H1 (cell line): ENCODE data around the gene MRPL28. TPM values are rescaled to one million over a fixed set of nuclear protein-coding genes. Genes with fewer than 3 reads are reported as not detected.

ENCODE experiments used
- CTCF ChIA-PET: fragments of 300-600 bp; sonication (Branson Sonifier 250); formaldehyde crosslinking; loops from one replicate; lab custom pipeline; 2021; ENCODE audit not compliant: partially characterized antibody; lab: Charles Lee
- POLR2A ChIA-PET: fragments of 300-600 bp; sonication (Branson Sonifier 250); formaldehyde crosslinking; loops from one replicate; lab custom pipeline; 2021; ENCODE audit warnings: inconsistent platforms; ENCODE audit not compliant: partially characterized antibody; lab: Charles Lee
- DNase-seq, 2 experiments: peaks; one replicate each; pipeline versions ENCODE4 v3.0.0 to v3.0.0-alpha.2; 2010 to 2022; ENCODE audit warnings: low spot score in 2 of 2, low read depth in 1 of 2, mixed read lengths in 1 of 2
- FAIRE-seq: peaks from 2 replicates; lab custom pipeline; 2011; peaks lifted over from hg19 to GRCh38; lab: Jason Lieb, UNC
- H2AFZ ChIP-seq: 2 replicates; pipeline ENCODE4 v1.8.1; 2012; ENCODE audit warnings: low read length, inconsistent platforms
- H2AK5ac ChIP-seq: 2 replicates; pipeline ENCODE4 v1.6.1; 2013; ENCODE audit warnings: low read depth, low read length
- H2BK120ac ChIP-seq: replicated peaks from 2 replicates; pipeline ENCODE3; 2013; ENCODE audit warnings: low read depth, low read length, inconsistent platforms
- H2BK12ac ChIP-seq: 2 replicates; pipeline ENCODE4 v1.6.1; 2013; ENCODE audit warnings: low read depth, low read length
- H2BK15ac ChIP-seq: 2 replicates; pipeline ENCODE4 v1.6.1; 2013; ENCODE audit warnings: low read length
- H2BK20ac ChIP-seq: 2 replicates; pipeline ENCODE4 v1.6.1; 2013; ENCODE audit warnings: low read length
- H2BK5ac ChIP-seq: 2 replicates; pipeline ENCODE4 v1.6.1; 2013; ENCODE audit warnings: low read depth, low read length
- H3K14ac ChIP-seq: 2 replicates; pipeline ENCODE4 v1.6.1; 2013; ENCODE audit warnings: inconsistent platforms; ENCODE audit not compliant: insufficient read length
- H3K18ac ChIP-seq: 2 replicates; pipeline ENCODE4 v1.6.1; 2013; ENCODE audit warnings: low read length; ENCODE audit errors: extremely low read depth
- H3K23ac ChIP-seq: 2 replicates; pipeline ENCODE4 v1.6.1; 2013; ENCODE audit warnings: inconsistent platforms; ENCODE audit not compliant: insufficient read length
- H3K23me2 ChIP-seq: 2 replicates; pipeline ENCODE4 v1.6.1; 2013; ENCODE audit warnings: low read depth, low read length
- H3K27ac ChIP-seq: 2 replicates; pipeline ENCODE4 v1.6.1; 2011; ENCODE audit warnings: low read depth, low read length, inconsistent platforms
- H3K27me3 ChIP-seq, 4 experiments: replicated peaks in 1 of 4; 1 replicate in 1 of 4; 2 replicates in 3 of 4; pipeline versions ENCODE4 v1.6.1 to v1.8.1; 2011 to 2013; ENCODE audit warnings: low read length in 3 of 4, mild to moderate bottlenecking in 3 of 4, inconsistent platforms in 2 of 4, mixed read lengths in 2 of 4, moderate library complexity in 1 of 4; ENCODE audit not compliant: control insufficient read depth in 3 of 4, insufficient read depth in 3 of 4; ENCODE audit errors: extremely low read depth in 1 of 4
- H3K36me3 ChIP-seq, 4 experiments: 2 replicates each; pipeline versions ENCODE4 v1.6.1 to v1.8.1; 2011 to 2013; ENCODE audit warnings: mild to moderate bottlenecking in 4 of 4, low read length in 3 of 4, moderate library complexity in 2 of 4, control low read depth in 1 of 4, inconsistent platforms in 1 of 4; ENCODE audit not compliant: insufficient read depth in 4 of 4, control insufficient read depth in 2 of 4
- H3K4ac ChIP-seq: replicated peaks from 2 replicates; pipeline ENCODE3; 2013; ENCODE audit warnings: low read length, low read depth, mixed read lengths, inconsistent platforms; ENCODE audit not compliant: insufficient read length
- H3K4me1 ChIP-seq, 4 experiments: replicated peaks in 1 of 4; 1 replicate in 1 of 4; 2 replicates in 3 of 4; pipeline versions ENCODE4 v1.6.1 to v1.8.1; 2011 to 2013; ENCODE audit warnings: low read length in 3 of 4, inconsistent platforms in 2 of 4, mixed read lengths in 1 of 4; ENCODE audit not compliant: insufficient read depth in 4 of 4, control insufficient read depth in 3 of 4
- H3K4me2 ChIP-seq, 2 experiments: 2 replicates each; pipeline versions ENCODE4 v1.6.1 to v1.8.1; 2011 to 2013; ENCODE audit warnings: low read depth in 2 of 2, low read length in 2 of 2, control low read depth in 1 of 2, inconsistent platforms in 1 of 2, mild to moderate bottlenecking in 1 of 2; ENCODE audit not compliant: insufficient read depth in 1 of 2
- H3K4me3 ChIP-seq, 4 experiments: fragments of 200-600, 300-600 bp in 1 of 4; sonication (generic), shearing (Covaris generic), sonication (Bioruptor Twin) in 1 of 4; 2 replicates each; pipeline versions ENCODE4 v1.5.1 to v1.8.1; 2011 to 2016; ENCODE audit warnings: low read length in 4 of 4, low read depth in 3 of 4, control low read depth in 2 of 4, inconsistent platforms in 2 of 4, mild to moderate bottlenecking in 2 of 4, mixed read lengths in 1 of 4, moderate library complexity in 1 of 4; ENCODE audit not compliant: insufficient read depth in 2 of 4; ENCODE audit errors: extremely low read depth in 1 of 4
- H3K56ac ChIP-seq: replicated peaks from 2 replicates; pipeline ENCODE3; 2013; ENCODE audit warnings: low read depth, mild to moderate bottlenecking, mixed read lengths, low read length, inconsistent platforms; ENCODE audit not compliant: insufficient read length
- H3K79me1 ChIP-seq: 2 replicates; pipeline ENCODE4 v1.6.1; 2013; ENCODE audit warnings: low read depth, low read length, control low read depth
- H3K79me2 ChIP-seq, 2 experiments: 2 replicates each; pipeline versions ENCODE4 v1.6.1 to v1.8.1; 2012 to 2013; ENCODE audit warnings: low read length in 2 of 2, mild to moderate bottlenecking in 2 of 2, inconsistent platforms in 1 of 2; ENCODE audit not compliant: insufficient read depth in 2 of 2, control insufficient read depth in 1 of 2
- H3K9ac ChIP-seq, 4 experiments: replicated peaks in 1 of 4; 1 replicate in 1 of 4; 2 replicates in 3 of 4; pipeline versions ENCODE4 v1.6.1 to v1.8.1; 2011 to 2013; ENCODE audit warnings: low read depth in 3 of 4, low read length in 3 of 4, control low read depth in 2 of 4, mild to moderate bottlenecking in 2 of 4, moderate library complexity in 2 of 4, inconsistent platforms in 1 of 4; ENCODE audit errors: extremely low read depth in 1 of 4
- H3K9me3 ChIP-seq, 2 experiments: 2 replicates each; pipeline versions ENCODE4 v1.6.1 to v1.8.1; 2012 to 2013; ENCODE audit warnings: mild to moderate bottlenecking in 2 of 2, moderate library complexity in 2 of 2, control low read depth in 1 of 2, inconsistent platforms in 1 of 2, low read depth in 1 of 2, low read length in 1 of 2, mixed read lengths in 1 of 2; ENCODE audit not compliant: insufficient read depth in 2 of 2
- H4K20me1 ChIP-seq, 2 experiments: replicated peaks in 1 of 2; 2 replicates each; pipeline versions ENCODE3 to v1.8.1; 2011 to 2013; ENCODE audit warnings: inconsistent platforms in 2 of 2, low read length in 2 of 2, mild to moderate bottlenecking in 1 of 2; ENCODE audit not compliant: insufficient read depth in 2 of 2, control insufficient read depth in 1 of 2
- H4K5ac ChIP-seq: 2 replicates; pipeline ENCODE4 v1.6.1; 2013; ENCODE audit warnings: low read length, low read depth, mixed read lengths, inconsistent platforms; ENCODE audit not compliant: insufficient read length
- H4K8ac ChIP-seq: 2 replicates; pipeline ENCODE4 v1.8.0; 2013; ENCODE audit warnings: mild to moderate bottlenecking, moderate library complexity, low read length, inconsistent platforms; ENCODE audit not compliant: insufficient read depth; ENCODE audit errors: extremely low read depth
- H4K91ac ChIP-seq: replicated peaks from 2 replicates; pipeline ENCODE3; 2013; ENCODE audit warnings: low read length, mixed read lengths, inconsistent platforms; ENCODE audit not compliant: insufficient read length
- ATF2 ChIP-seq: IDR thresholded peaks from 2 replicates; pipeline ENCODE4 v1.6.1; 2012; ENCODE audit warnings: low read length, inconsistent platforms
- MAFK ChIP-seq: IDR thresholded peaks from 2 replicates; pipeline ENCODE4 v1.6.1; 2012; ENCODE audit warnings: low read depth, mild to moderate bottlenecking, improper control_type of control experiment, low read length
- MAX ChIP-seq: IDR thresholded peaks from 2 replicates; pipeline ENCODE4 v1.6.1; 2012; ENCODE audit warnings: inconsistent platforms
- RNF2 ChIP-seq: fragments of 200-900, 300-1000 bp; sonication (generic); IDR thresholded peaks from 2 replicates; pipeline ENCODE4 v1.7.1; 2016; ENCODE audit warnings: borderline replicate concordance, low read depth, mild to moderate bottlenecking, antibody characterized with exemption, low read length; ENCODE audit not compliant: poor library complexity, severe bottlenecking; ENCODE audit errors: missing control alignments
- SP2 ChIP-seq: IDR thresholded peaks from 2 replicates; pipeline ENCODE4 v1.6.1; 2012; ENCODE audit warnings: mild to moderate bottlenecking, low read length, inconsistent platforms
- TBP ChIP-seq: IDR thresholded peaks from 2 replicates; pipeline ENCODE4 v1.6.1; 2011; ENCODE audit warnings: low read depth, low read length, improper control_type of control experiment
- WGBS, 2 experiments: shearing (Covaris generic) in 1 of 2; methylation state at CpG; one replicate each; pipeline versions ENCODE4 v1.1.6 to v1.1.7; 2013 to 2015; ENCODE audit warnings: low lambda C conversion rate in 2 of 2, mixed read lengths in 2 of 2, inconsistent platforms in 1 of 2, low coverage in 1 of 2, missing lambda C conversion rate in 1 of 2; ENCODE audit not compliant: insufficient replicate concordance in 2 of 2, insufficient coverage in 1 of 2, insufficient read length in 1 of 2; ENCODE audit errors: extremely low coverage in 1 of 2, missing lambda C conversion rate in 1 of 2; 5-methylcytosine and 5-hydroxymethylcytosine counted together
- polyA plus RNA-seq, 7 experiments: library from polyadenylated mRNA; depleted of rRNA in 3 of 7; stranded (reverse) in 5 of 7; unstranded in 2 of 7; fragments of >200 nt in 5 of 7; fragments of 200-250 nt in 2 of 7; gene quantifications; 1 replicate in 5 of 7; 2 replicates in 1 of 7; 4 replicates in 1 of 7; pipeline versions ENCODE4 v1.2.1 to v1.2.3, GENCODE V29; 2011 to 2013; ENCODE audit warnings: missing spikeins in 2 of 7, mixed read lengths in 2 of 7
- total RNA-seq: library from RNA; stranded (reverse); fragmentation: NEBNext Ultra II Directional; extraction: Animal tissue kit (Norgen Biotek cat#: 25700); gene quantifications from 2 replicates; pipeline ENCODE4 v1.2.1, GENCODE V29; 2021
- TF ChIP-seq, protein P1 (sequence below): IDR thresholded peaks from 2 replicates; pipeline ENCODE4 v1.6.1; 2012; ENCODE audit warnings: inconsistent platforms
- TF ChIP-seq, protein P2 (sequence below): IDR thresholded peaks from 2 replicates; pipeline ENCODE4 v1.6.1; 2011; ENCODE audit warnings: low read depth, mild to moderate bottlenecking, low read length; ENCODE audit not compliant: insufficient read depth

Gene MRPL28
- total and polyA plus RNA-seq, 2 of the 8 experiments (the other 6 are each of a cell fraction or from before 2014, with no cell fraction given) = 88.9 to 188 TPM

GRCh38 chr16:399340-400019, 29.1 kb upstream of the MRPL28 start:
- H3K4me3 ChIP-seq = no peak overlapping the region
- H3K79me1 ChIP-seq = no peaks in the 10 kb centered on the region; the same call in 1 of the 2 replicates
- peak overlapping the region; percentile 40 for H4K91ac ChIP-seq
- H3K4me1 ChIP-seq = peaks cover 0 to 26% (median 13%) of the 10 kb centered on the region in 4 experiments; a peak in 6 of 7 replicates
- ChIA-PET CTCF (interaction anchor here (0.9 to 1.7 kb wide), 5 partner anchors 8 to 249 kb away, joined by 3 to 9 read pairs (median 3); no protein-coding TSS in a partner anchor), POLR2A (interaction anchor here (0.5 to 6.7 kb wide), 11 partner anchors 8 to 250 kb away, joined by 3 to 67 read pairs (median 4); partner anchors contain the start of genes CAPN15 and WDR90)
- H3K23ac ChIP-seq = no peak overlapping the region
- peaks cover 2 to 21% of the 10 kb centered on the region in 2 experiments for H4K20me1 ChIP-seq
- no peak overlapping the region; the same call in 1 of the 2 replicates for H2BK12ac ChIP-seq
- no peaks in the 10 kb centered on the region for H3K9me3 ChIP-seq
- FAIRE-seq (no peak), DNase-seq (no peak)
- WGBS, 2 experiments = 92% methylated on average over 22 of the region's 22 CpGs; no CpG with 5 or more reads in 1 of the 2 experiments
- H3K18ac ChIP-seq = no peak overlapping the region
- no peak overlapping the region for H3K9ac ChIP-seq
- no peak overlapping the region for H3K14ac ChIP-seq
- no peak overlapping the region for H3K4ac ChIP-seq
- no peak overlapping the region for H2BK15ac ChIP-seq
- peak overlapping the region; percentile 63 for H2BK5ac ChIP-seq
- H3K27me3 ChIP-seq = no peaks in the 10 kb centered on the region
- peaks cover 7 to 18% (median 14%) of the 10 kb centered on the region in 4 experiments; a peak in 6 of 8 replicates for H3K36me3 ChIP-seq
- no peak overlapping the region for H2BK20ac ChIP-seq
- H2AFZ ChIP-seq = no peak overlapping the region
- H3K27ac ChIP-seq = no peak overlapping the region
- no peaks in the 10 kb centered on the region; a peak in 1 of 4 replicates for H3K79me2 ChIP-seq
- no peak overlapping the region for H2BK120ac ChIP-seq
- no peak overlapping the region; a peak in 1 of 4 replicates for H3K4me2 ChIP-seq
- no peak overlapping the region; the same call in 1 of the 2 replicates for H4K8ac ChIP-seq
- peaks cover 5% of the 10 kb centered on the region for H3K23me2 ChIP-seq
- no peak overlapping the region for H4K5ac ChIP-seq
- no peak overlapping the region for H3K56ac ChIP-seq
- no peak overlapping the region for H2AK5ac ChIP-seq
- no peak for TF ChIP-seq MAX
- TF ChIP-seq, protein P1, sequence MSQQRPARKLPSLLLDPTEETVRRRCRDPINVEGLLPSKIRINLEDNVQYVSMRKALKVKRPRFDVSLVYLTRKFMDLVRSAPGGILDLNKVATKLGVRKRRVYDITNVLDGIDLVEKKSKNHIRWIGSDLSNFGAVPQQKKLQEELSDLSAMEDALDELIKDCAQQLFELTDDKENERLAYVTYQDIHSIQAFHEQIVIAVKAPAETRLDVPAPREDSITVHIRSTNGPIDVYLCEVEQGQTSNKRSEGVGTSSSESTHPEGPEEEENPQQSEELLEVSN = no peak
- TF ChIP-seq SP2 = no peak
- TF ChIP-seq MAFK = no peak
- TF ChIP-seq RNF2 = no peak
- no peak for TF ChIP-seq ATF2
- no peak for TF ChIP-seq TBP
- TF ChIP-seq, protein P2, sequence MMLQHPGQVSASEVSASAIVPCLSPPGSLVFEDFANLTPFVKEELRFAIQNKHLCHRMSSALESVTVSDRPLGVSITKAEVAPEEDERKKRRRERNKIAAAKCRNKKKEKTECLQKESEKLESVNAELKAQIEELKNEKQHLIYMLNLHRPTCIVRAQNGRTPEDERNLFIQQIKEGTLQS = no peak
